HG02798 (cell line): ENCODE data around the gene VAC14.

Experiments used
- ATAC-seq: cut with Tn5 transposase; IDR thresholded peaks from one replicate; pipeline ENCODE4 v1.9.1; 2021; ENCODE audit warnings: mild to moderate bottlenecking; ENCODE audit not compliant: unreplicated experiment, poor library complexity

VAC14 gene

DNA sequence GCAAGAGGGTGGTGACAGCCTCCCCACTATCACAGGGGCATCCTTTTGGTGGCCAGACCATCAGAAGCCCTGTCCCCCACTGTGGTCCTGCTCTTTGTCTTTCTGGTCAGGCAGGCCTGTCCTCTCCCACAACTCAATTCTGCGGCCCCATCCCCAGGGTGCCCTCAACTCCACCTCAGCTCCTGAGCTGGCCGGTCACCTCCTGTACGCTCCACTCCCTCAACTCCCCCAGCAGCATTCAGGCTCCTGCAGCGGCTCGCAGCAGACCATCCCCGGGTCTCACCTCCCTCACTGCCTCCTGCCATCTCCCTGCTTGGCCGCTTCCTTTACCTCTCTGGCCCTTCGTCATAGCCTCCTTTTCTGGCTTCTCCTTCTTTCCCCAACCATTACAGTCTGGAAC lies 71.7 kb downstream of the VAC14 start:
- no peak for ATAC-seq

- ATAC-seq: no peak
These were observed 72.8 kb downstream of the VAC14 start for GRCh38 chr16:70728150-70728549.

- ATAC-seq: no peak
These were observed 74.0 kb downstream of the VAC14 start for GRCh38 chr16:70726892-70727361.

DNA sequence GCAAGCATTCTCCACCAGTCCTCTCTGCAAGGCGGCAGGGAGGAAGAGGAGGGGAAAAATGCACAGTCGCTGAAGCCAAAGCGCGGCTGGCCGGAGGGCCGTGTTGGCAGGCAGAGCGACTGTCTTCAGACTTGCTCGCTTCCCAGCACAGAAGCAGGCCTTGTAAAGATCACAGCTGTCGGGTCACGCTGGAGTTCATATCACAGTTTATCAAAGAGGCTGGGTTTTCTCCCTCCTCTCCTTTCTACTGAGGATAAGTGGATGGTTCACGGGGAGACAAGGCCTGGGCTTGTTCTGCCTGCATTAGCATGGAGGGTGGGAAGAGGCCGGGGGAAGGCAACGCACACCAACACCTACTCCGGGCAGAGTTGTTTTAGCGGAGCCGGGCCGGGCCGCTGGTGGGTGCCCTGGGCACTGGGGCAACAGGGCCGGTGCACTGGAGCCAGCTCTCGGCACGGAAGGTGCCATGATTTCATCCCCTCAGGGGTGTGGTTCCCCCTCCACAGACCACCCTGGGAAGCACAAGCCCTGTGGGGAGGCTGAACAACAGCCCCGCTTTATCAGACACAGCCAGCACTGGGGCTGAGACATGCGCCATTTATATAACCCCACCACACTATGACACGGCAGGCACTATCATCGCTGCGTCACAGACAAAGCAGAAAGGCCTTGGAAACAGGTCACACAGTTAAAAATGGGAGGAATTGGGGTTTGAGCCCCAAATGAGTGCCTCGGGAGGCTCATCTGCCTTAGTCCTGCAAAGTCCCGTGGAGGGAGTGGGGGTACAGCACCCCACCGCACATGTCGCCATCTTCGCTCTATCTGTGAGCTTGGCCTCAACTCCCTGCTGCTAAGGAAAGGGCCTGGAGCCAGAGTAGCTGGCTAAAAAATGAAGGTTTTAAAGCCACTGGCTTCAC lies 74.8 kb downstream of the VAC14 start:
- ATAC-seq: no peak

- no peak for ATAC-seq
These were observed 75.7 kb downstream of the VAC14 start for GRCh38 chr16:70725024-70725911.

GRCh38 chr16:70724146-70725023 lies 76.6 kb downstream of the VAC14 start:
- no peak for ATAC-seq

- no peak for ATAC-seq
These were observed 77.2 kb downstream of the VAC14 start for GRCh38 chr16:70723740-70724145.

- no peak for ATAC-seq
These were observed 79.6 kb downstream of the VAC14 start for GRCh38 chr16:70721202-70721963.

GRCh38 chr16:70720425-70721201 lies 80.3 kb downstream of the VAC14 start:
- ATAC-seq: no peak

DNA sequence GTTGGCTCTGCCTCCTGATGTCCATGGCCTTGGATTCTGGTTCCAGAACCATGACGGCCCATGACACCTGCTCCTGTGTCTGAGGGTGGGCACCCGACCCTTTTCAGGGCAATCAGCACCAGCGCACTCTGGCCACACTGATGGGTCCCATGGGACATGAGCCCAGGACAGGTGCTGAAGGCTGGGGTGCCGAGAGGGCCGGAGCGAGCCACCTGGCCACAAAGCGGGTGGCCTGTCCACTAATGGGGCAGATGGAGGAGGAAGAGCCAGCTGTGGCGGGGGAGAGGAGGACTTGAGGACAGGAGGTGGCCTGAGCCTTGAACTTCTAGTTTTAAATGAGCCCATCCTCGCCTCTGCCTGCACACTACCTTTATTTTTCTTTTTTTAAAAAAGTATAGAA lies 83.9 kb downstream of the VAC14 start:
- no peak for ATAC-seq

GRCh38 chr16:70715860-70716357 lies 85.0 kb downstream of the VAC14 start:
- ATAC-seq: no peak

GRCh38 chr16:70715055-70715858 lies 85.7 kb downstream of the VAC14 start:
- no peak for ATAC-seq

GRCh38 chr16:70714581-70715054 lies 86.3 kb downstream of the VAC14 start:
- no peak for ATAC-seq

DNA sequence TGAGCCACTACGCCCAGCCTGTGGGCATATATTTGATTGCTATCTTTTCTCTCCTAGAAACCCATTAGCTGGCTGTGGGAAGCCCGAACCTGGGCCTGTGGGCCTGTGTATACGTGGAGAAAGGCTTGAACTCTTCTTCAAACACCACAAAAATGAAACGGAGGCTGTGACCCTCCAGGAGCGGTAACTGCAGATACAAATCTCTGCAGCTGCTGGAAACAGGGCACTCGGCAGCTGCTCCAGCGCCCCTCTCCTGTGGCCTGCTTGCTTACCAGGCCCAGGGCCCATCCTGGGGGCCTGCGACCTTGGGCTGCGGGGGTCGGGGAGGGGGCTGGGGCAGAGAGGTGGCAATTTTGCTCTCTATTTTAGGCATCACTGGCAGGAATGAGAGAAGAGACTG lies 87.1 kb downstream of the VAC14 start:
- no peak for ATAC-seq

- no peak for ATAC-seq
These were observed 87.6 kb downstream of the VAC14 start for GRCh38 chr16:70713342-70713741.

DNA sequence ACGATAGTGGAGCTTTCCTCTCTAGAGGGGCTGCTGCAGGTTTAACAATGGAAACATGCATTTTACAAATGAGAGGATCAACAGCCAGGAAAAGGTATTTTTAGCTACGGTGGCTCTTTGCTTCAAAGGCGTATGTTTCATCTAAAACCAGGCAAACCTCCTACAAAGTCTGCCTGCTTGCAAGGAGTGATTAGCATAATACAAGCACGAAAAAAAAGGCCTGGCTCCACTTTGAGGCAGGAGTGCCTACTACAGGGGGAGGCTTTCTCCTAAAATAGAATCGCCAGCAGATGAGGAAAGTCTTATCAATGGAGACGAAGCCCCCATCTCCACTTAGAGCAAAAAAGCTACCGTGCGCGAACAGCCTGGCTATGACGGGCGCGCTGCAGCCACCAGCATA lies 88.0 kb downstream of the VAC14 start:
- ATAC-seq: no peak

- no peak for ATAC-seq
These were observed 88.6 kb downstream of the VAC14 start for GRCh38 chr16:70712359-70712758.
